GM23248 (cell line): Measurements from ENCODE around the gene CEACAM19.

ENCODE experiments used
- EZH2 ChIP-seq: fragments of 200-600 bp; sonication (generic); IDR thresholded peaks from 2 replicates; pipeline ENCODE4 v1.6.1; 2018; ENCODE audit warnings: antibody characterized with exemption, mild to moderate bottlenecking; ENCODE audit not compliant: insufficient read depth, poor library complexity, severe bottlenecking
- EZH2phosphoT487 ChIP-seq: fragments of 200-600 bp; sonication (generic); IDR thresholded peaks from 2 replicates; pipeline ENCODE4 v1.6.1; 2018; ENCODE audit warnings: antibody characterized with exemption, moderate library complexity, mild to moderate bottlenecking, low read depth; ENCODE audit not compliant: insufficient read depth

DNA sequence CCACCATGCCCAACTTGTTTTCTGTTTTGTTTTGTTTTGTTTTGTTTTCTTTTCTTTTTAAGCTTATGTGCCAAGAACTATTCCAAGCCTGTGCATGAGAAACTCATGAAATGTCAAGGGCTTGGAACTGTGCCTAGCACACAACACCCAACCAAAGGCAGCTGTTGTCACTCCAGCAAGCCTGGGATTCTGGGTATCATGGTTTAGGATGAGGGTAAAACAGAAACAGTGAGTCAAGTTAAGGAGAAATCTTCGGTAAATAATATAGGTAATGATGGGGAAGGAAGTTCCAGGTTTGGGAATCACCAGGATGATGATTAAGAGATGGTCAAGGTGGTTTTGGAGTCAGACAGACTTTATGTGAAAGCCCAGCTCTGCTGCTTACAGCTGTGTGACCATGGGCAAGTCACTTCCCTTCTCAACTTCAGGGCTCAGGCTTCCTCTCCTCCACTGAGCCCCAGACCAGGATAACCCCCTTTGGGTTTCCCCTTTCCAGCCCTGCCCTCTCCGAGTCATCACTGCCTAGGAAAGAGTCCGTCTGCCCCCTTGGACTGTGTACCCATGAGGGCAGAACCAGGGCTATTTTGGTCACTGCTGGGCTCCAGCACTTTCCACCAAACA is 22.5 kb upstream of the CEACAM19 start:
- TF ChIP-seq EZH2: no peak
- TF ChIP-seq EZH2phosphoT487: no peak
